Fibroblast of skin of back (primary cell): ENCODE measurements around the gene SAMD8.

Source experiments
- DNase-seq: peaks from one replicate; pipeline ENCODE4 v3.0.0-alpha.2; 2013

The SAMD8 gene

GRCh38 chr10:75228278-75228677, 116.8 kb downstream of the SAMD8 start:
- DNase-seq = no peak

GRCh38 chr10:75228834-75229233, 117.4 kb downstream of the SAMD8 start:
- no peak for DNase-seq

GRCh38 chr10:75229971-75230370, 118.5 kb downstream of the SAMD8 start:
- DNase-seq = peak; percentile 66

GRCh38 chr10:75230600-75231038, 119.2 kb downstream of the SAMD8 start:
- peak; percentile 86 for DNase-seq
